HG03045 (cell line): ENCODE data around the gene PTPRN.

Experiments
- ATAC-seq: cut with Tn5 transposase; IDR thresholded peaks from one replicate; pipeline ENCODE4 v1.9.1; 2021; ENCODE audit warnings: mild to moderate bottlenecking, moderate library complexity; ENCODE audit not compliant: unreplicated experiment

Gene PTPRN

DNA sequence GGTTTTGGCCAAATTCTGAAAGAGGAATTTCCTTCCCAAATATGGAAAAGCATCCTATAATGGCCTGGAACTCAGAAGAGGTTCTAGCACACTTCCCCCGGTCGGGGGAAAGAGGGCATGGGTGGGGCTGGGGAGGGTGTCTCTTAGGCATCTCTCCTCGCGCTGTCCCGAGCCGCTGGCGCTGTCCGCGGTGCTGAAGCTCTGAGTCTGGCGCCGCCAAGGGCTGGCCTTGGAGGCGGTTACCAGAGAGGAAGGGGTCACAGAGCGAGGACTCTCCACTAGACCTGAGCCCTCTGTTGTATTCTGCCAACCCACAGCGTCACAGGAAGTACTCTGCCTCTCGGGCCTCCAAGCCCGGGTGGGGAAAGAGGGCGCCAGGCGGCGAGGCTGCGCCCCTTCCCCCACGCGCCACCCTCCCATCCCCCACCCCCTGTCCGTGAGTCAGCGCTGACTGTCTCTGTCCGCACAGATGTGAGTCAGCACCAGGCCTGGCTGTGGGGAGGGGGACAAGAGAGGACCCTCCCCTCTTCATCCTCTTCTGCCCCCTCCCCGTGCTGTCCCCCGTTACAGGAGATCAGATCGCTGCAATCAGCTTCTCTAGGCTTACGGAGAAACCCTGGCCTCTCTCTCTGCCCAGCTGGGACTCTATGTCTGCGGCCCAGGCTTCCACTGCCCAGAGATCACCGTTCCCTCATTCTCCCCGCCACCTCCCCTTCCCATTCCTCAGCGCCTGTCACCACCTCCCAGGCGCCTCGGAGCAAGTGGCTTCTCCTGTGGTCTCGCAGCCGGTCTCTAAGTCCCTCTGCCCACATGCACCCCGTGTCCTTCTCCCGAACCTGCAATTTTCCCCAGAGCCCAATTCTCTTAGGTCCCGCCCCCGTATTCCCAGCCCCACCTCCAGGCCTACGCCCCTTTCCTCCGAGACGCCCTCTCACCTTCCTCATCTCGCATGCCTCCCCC is 779 bp downstream of the PTPRN start:
- ATAC-seq = no peak

DNA sequence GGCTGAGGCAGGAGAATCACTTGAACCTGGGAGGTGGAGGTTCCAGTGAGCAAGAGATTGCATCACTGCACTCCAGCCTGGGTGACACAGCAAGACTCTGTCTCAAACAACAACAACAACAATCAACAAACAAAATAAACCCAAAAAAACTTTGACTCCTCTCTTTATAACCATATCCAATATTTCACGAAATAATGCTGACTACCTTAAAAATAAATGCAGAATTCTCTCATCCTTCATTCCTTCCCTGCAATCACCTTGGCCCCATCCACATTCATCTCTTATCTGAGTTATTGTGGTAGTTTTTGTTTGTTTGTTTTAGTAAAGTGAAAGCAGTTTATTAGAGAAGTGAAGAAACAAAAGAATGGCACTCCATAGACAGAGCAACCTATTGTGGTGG is 3.2 kb downstream of the PTPRN start:
- ATAC-seq = no peak

DNA sequence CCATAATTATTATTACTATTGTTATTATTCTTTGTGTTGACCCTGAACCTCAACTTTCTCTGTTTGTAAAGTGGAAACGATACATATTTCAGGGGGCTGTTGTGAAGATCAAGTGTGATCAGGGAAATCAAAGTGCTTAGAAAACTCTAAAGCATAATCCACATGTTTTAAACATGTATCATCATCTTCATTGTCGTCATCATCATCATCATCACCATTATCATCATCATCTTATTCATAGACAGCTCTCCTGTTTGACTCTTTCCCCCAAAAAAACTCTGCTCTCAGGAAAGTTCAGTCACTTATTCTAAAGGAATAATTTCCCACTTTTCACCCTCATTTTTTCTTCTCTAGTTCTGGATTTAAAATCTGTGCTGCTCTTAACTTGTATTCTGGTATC is 5.0 kb downstream of the PTPRN start:
- no peak for ATAC-seq

DNA sequence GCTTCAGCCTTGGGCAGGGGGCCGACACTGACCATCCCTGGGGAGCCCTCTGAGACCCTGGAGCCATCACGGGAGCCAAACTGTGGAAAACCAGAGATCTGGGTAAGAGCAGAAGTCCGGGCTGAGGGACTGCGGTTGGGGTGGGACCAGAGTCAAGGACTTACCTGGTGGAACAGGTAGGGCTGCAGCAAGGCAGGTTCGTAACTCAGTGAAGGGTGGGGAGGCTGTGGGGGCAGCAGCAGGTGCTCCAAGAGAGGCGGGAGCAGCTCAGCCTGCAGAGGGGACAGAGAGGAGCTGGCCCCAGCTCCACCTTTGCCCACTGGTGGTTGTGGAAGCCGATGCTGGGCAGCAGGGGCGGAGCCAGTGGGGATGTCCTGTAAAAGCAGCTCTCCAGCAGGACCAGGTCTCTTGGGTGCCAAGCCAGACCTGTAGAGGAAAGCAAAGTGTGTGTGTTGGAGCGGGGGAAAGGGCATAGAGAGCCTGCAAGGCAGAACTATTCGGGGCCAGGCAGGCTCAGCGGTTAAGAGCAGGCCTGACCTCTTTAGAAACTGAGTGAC is 6.7 kb downstream of the PTPRN start:
- no peak for ATAC-seq

DNA sequence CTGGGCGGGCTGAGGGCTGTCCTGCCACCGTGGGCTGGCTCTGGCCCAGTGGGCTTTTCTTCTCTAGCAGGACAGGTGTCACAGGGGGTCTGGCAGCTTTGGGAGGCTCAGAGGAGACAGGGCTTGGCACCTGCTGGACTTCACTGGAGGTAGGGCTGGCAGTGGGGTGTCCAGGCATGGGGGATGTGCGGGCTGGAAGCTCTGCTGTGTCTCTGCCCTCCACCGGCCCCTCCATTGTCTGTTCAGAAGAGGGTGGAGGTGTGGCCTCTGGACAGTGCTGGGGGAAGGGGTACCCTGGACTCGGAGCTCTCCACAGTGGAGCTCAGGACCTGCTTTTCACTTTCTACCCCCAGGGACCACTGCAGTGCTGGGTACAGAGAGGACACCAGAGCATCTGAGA is 9.2 kb downstream of the PTPRN start:
- no peak for ATAC-seq

DNA sequence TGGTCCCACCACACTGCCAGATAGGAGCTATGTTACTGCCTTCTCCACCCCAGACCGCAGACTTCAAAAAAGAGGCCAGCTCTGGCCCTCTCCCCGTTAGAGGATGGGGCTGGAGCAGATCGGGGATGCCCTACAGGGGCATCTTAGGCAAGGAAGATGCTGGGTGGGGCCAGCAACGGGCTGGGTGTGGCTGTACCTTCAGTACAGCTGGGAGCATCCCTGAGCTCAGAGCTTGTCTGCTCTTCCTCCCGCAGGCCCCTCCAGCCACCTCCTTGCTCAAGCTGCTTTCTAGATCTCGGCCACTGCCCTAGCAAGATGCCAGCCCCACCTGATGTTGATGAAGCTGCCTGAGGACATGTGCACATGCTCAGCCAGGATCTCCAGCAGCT is 9.8 kb downstream of the PTPRN start:
- ATAC-seq = no peak

DNA sequence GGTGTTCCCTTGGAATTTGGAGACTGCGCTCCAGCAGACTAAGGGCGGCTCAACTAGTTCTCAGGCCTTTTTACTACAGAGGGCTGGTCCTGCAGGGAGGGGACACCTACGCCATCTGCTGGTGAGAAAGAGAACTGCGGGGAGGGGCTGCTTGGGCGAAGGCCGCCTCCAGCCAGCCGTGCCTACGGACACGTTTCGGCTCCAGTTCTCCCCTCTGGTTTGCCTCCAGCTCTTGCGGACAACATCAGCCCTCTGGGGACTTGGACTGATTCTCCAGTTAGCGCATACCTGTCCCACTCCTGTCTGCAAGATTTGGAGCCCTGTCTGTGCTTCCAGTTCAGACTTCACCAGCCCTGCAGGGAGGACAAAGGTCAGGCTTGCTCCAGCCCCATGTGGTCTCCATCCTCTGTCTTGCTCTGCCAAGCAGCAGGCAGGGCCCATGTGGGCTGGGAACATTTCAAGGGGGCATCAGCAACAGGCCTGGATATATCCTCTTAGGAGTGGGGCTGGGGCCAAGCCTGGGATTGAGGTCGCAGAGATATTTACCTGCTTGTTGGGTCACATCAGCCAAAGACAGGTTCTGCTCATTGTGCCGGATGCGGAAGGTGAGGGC is 10.3 kb downstream of the PTPRN start:
- ATAC-seq = peak; percentile 54

DNA sequence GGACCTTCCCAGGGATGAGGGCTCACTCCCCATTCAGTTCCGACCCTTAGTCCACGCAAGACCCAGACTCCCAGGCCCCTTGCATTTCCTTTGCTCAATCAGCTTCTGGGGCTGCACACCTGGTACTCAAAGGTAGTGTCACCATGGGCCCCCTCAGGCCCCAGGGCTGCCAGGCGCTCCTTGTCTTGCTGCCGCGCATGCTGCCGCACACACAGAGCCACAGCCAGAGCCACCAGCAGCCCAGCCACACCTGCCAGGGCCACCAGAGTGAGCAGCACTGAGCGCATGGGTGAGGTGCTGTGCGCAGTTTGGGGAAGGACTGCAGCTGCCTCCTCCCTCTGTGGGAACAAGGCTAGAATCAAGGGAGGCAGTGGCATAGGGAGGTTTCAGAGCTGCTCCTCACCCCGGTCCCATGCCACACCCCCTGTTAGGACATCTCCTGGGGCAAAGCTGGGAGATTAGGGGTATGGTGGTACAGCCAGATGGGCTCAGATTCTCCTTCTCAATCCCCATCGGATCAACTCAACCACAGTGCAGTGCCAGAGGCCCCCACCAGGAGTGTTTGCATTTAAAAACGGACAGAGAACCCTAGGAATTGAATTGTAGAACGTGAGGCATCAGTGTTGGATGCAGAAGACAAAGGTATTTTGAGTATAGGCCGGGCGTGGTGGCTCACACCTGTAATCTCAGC is 11.3 kb downstream of the PTPRN start:
- no peak for ATAC-seq

DNA sequence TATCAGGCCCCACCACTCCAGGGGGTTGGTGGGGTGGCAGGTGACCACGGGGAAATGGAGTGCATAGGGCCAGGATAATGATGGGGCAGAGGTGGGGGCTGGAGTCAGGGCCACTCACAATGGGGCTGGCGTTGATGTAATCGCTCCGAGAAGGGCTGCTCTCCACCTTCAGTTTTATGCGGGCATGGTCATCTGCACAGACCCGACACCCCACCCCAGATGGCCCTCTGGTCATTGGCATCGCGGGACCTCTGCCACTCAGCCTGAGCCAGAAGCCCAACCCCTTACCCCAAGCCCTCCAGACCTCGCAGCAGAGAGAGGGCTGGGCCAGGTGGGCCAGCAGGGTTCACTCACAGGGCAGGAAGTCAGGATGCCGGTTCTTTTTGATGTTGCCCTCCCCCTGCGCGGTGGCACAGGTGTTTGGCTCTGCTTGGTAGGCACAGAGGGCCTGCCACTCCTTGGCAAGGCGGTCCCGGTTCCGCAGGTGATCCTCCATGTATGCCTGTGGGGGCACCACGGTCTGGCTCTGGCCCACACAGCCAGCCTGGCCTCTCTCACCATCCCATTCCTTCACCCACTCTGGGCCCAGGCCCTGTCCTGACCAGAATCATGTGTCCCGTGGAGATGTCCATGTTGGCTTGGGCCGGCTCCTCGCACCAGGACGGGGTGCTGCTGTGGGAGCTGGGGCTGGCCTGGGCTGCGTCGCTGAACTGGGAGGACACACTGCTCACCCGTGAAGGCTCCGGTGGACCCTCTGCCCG is 12.4 kb downstream of the PTPRN start:
- no peak for ATAC-seq

DNA sequence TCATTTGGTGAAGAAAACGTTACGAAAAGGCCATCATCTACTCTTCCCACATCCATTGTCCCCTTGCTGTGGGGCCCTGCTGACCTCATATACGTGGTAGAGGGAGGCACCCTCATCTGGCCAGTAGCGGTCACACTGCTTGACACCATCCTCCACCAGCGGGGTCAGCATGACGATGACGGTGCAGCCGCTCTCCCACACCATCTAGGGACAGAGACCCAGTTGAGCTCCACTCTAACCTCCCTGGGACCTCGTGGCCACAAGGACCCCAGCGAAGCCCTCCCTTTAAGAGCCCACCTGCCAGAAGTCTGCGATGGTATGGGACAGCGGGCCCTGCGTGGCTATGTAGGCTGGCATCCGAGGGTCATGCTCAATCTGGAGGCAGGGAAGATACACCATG is 13.1 kb downstream of the PTPRN start:
- no peak for ATAC-seq

DNA sequence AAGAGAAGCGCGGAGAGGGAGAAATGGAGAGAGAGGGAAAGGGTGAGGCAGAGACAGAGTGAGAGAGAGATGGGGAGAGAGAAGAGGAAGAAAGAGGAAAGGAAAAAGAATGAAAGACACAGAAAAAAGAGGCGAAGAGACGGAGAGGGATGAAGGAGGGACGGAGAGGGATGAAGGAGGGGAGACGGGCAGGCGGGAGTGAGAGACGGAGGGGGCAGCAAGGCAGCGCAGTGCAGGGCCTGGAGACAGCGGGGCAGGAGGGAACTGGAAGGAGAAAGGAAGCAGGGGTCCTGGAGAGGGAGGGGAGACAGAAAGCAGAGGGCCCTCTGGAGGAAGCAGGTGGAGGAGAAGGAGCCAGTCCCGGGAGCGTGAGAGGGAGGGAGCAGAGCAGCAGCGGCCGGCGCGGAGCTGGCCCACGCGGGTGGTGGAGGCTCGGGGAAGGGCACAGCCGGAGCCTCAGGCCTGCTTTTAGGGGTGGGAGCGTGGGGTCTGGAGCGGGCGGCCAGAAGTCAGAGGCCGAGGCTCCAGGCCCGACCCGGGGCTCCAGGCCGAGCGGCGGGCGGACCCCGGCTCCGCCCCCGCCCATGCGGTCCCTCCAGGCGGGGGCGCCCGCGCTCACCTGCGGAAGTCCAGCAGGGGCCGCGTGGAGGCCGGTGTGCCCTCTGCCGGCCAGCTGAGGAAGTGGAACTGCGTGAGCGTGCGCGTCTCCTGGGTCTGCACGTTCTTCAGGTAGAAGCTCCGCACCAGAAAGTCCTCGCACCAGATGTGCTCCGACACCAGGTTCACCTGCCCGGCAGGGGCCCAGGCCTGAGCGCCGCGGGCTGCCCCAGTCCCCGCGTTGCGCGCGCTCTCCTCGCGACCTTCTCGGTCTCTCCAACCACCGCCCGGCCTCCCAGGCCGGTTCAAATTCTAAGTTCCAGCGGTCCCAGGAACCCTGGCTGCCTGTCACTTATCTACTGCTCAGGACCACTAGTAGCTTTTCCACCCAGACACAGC is 14.5 kb downstream of the PTPRN start:
- peak; percentile 80 for ATAC-seq

DNA sequence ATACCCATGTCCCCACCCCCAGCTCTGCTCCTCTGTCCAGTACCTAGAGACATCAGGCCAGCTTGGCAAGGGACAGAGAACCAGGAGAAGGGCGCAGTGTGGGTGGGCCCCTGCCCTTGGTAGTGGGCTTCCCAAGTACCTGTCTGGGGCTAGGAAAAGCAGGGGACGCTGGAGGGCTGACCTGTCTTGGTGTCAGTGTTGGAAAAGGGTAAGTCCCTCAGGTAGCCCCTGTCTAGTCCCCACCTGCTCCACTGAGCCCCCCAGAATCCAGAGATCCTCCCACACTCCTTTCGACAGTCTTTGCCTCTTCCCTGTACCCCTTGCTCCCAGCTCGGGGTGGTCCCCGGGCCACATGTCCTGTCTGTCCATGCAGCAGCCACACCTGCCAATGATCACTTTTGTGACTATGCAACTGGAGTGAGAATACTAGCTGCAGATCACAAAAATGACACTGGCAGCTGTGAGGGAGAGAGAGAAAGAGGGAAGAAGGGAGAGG is 15.4 kb downstream of the PTPRN start:
- ATAC-seq = no peak

DNA sequence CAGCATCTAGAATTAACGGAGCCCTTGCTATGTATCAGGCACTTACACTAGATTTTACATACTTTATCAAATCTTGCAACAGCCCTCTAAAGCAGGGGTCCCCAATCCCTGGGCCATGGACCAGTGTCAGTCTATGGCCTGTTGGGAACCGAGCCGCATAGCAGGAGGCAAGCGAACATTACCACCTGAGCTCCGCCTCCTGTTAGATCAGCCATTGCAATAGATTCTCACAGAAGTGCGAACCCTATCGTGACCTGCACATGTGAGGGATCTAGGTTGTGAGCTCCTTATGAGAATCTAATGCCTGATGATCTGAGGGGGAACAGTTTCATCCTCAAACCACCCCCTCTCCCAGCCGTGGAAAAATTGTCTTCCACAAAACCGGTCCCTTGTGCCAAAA is 16.6 kb downstream of the PTPRN start:
- no peak for ATAC-seq

DNA sequence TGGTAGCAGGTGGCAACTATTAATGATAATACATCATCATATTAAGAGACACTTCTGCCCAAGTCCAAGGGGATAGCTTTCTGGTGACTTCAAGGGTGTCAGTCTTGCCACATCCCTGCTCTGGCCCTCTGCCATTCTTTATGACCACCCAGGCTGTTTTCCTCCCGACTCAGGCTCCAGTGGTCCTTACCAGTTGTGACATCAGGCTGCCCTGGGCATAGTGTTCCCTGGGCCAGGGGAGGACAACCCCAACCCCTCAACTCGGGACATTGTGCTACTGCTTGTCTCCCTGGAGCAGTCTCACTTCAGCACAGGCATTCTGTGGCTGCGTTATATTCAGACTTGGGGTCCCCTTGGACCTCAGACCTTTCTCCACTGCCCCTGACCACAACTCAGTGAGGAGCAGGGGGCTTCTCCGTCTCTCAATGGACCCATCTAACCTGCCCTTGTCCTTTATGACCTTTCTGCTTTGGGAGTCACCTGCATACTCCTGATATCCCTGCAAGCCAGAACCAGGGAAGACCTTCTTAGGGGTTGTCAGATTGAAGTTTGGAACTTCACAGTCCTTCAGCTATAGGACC is 17.2 kb downstream of the PTPRN start:
- ATAC-seq = no peak

DNA sequence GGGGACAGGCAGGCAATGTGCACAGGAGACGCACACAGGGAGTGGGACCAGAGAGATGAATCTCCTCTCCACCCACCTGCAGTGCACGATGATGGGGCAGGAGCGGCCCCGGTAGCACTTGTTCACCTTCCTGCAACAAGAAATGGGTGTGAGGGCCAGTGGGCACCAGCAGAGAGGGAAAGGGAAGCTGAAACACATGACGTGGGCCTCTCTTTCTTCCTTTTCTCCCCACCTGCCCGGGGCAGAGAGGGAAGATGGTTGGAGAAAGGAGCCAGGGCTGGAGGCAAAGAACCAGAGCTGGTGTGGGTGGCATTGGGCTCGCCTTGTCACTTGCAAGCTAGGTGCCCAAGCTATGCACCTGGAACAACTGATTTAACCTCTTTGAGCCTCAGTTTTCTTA is 17.8 kb downstream of the PTPRN start:
- no peak for ATAC-seq

DNA sequence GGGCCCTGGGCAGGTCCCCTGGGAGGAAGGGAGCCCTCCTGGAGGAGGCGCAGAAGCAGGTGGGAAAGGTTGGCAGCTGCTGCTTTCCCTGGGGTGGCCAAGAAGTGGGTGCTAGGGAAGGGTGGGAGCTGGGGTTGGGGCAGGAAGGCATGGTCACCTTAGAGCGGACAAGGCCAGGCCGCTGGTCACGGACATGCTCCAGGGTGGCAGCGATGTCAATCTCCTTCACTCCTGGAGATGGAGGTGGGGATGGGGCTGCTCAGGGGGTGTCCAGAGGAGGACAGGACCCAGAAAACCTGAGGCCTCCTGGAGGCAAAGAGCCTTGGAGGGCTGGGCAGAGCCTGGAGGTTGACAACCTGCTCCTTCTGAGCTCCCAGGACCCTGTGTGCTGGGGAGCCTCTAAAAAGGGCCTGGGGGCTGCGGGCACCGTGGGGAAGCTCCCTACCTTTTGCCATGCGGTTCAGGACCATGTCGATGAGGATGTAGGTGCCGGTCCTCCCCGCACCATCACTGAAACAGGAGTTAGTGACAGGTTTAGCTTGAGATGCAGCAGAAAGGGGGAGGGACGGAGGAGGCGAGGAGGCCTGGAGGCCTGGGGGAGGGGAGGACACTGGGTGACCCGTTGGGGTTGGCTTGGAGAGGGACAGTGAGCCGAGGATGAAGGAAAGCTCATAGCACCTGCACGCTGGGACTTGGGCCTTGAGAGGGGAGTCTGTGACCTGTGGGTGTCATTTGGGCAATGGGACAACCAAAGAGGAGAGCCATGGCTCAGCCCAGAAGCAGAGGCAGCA is 18.6 kb downstream of the PTPRN start:
- ATAC-seq = no peak

DNA sequence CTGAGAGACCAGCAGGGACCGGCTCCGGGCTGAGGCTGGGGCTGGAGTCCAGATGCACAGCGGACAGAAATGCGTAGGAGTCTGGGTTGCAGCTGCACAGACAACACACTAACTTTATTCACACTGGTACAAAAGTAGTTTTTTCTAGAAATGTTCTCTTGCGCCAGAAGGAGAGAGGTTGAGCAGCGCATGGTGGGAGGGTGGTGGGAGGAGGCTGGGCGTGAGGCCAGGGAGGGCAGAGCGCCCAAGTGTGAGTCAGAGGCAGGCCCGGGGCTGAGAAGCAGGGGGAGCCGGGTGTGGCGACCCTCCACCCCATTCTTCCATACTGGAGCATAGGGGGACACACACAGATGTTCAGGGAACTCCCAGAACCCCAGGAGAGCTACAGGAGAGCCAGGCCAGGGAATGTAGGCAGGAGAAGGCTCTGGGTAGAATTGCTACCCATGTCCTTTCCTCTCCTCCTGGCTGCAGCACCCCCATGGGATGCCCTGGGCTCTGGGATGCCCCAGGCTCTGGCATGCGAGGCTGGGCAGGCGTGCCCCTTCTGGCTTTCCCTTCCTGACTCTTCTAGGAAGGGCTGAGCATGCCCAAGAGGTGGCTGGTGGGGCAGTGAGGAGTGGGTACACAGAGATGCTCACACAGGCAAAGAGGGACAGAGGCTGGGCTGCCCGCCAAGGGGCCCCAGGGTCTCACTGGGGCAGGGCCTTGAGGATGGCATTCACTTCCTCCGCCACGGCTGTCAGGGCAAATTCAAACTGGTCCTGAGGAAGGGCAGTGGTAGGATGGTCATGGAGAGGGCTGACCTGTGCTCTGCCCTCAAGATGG is 19.5 kb downstream of the PTPRN start:
- ATAC-seq = no peak

DNA sequence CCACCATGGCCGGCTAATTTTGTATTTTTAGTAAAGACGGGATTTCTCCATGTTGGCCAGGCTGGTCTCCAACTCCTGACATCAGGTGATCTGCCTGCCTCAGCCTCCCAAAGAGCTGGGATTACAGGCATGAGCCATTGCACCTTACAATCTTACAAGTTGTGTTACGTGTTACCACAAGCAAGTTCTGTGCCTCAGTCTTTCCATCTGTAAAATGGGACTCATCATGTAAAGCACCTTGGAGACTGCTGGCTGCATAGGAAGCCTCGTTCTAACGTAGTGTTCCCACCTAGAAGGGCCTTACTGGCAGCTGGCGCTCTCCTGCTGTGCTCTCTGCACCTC is 20.0 kb downstream of the PTPRN start:
- ATAC-seq = no peak
